GM23338 (cell line): ENCODE measurements around the gene RNF220. TPM values are rescaled to one million over a fixed set of nuclear protein-coding genes. Genes with fewer than 3 reads are reported as not detected.

Experiments used
- ATAC-seq: fragments of 200-7000 bp; cut with Tn5 transposase; 3 replicates; pipeline ENCODE4 v1.9.1; 2020
- DNase-seq: peaks from one replicate; pipeline ENCODE4 v3.0.0-alpha.2; 2015; ENCODE audit warnings: low spot score
- H2AFZ ChIP-seq: fragments of 200-600 bp; sonication (generic); 2 replicates; pipeline ENCODE4 v1.8.0; 2016; ENCODE audit warnings: antibody characterized with exemption, mild to moderate bottlenecking, moderate library complexity
- H3F3A ChIP-seq: fragments of 200-600 bp; sonication (generic); replicated peaks from 2 replicates; pipeline ENCODE4 v1.8.0; 2017; ENCODE audit warnings: antibody characterized with exemption, mixed run types, low read depth
- H3K27ac ChIP-seq: fragments of 200-600 bp; sonication (generic); 2 replicates; pipeline ENCODE4 v1.6.1; 2016; ENCODE audit warnings: low read depth
- H3K27me3 ChIP-seq: fragments of 200-600 bp; sonication (generic); 2 replicates; pipeline ENCODE4 v1.8.0; 2016; ENCODE audit warnings: mild to moderate bottlenecking, mixed run types, moderate library complexity; ENCODE audit not compliant: insufficient read depth
- H3K36me3 ChIP-seq: fragments of 200-600 bp; sonication (generic); 2 replicates; pipeline ENCODE4 v1.8.0; 2016; ENCODE audit warnings: mild to moderate bottlenecking; ENCODE audit not compliant: insufficient read depth
- H3K4me1 ChIP-seq: fragments of 200-600 bp; sonication (generic); 2 replicates; pipeline ENCODE4 v1.8.0; 2016; ENCODE audit warnings: mild to moderate bottlenecking, moderate library complexity; ENCODE audit not compliant: insufficient read depth
- H3K4me2 ChIP-seq: fragments of 200-600 bp; sonication (generic); 2 replicates; pipeline ENCODE4 v1.7.1; 2017; ENCODE audit warnings: mixed run types
- H3K4me3 ChIP-seq: fragments of 200-600 bp; sonication (generic); 2 replicates; pipeline ENCODE4 v1.6.1; 2016; ENCODE audit warnings: mixed run types
- H3K79me2 ChIP-seq: fragments of 200-600 bp; sonication (generic); replicated peaks from 2 replicates; pipeline ENCODE4 v1.8.0; 2017; ENCODE audit warnings: mild to moderate bottlenecking; ENCODE audit not compliant: insufficient read depth
- H3K9me2 ChIP-seq: fragments of 200-600 bp; sonication (generic); 2 replicates; pipeline ENCODE4 v1.8.0; 2017; ENCODE audit not compliant: insufficient read depth
- H4K20me1 ChIP-seq: fragments of 200-600 bp; sonication (generic); replicated peaks from 2 replicates; pipeline ENCODE4 v1.8.0; 2017; ENCODE audit warnings: mild to moderate bottlenecking; ENCODE audit not compliant: insufficient read depth
- H3K27ac Mint-ChIP-seq: 2 replicates; pipeline ENCODE4 v1.8.0; 2020; ENCODE audit warnings: inconsistent platforms, mild to moderate bottlenecking, moderate library complexity, mixed read lengths
- H3K27me3 Mint-ChIP-seq: 3 replicates; pipeline ENCODE4 v1.8.0; 2022; ENCODE audit warnings: low read depth, mild to moderate bottlenecking, moderate library complexity, mixed read lengths, inconsistent platforms; ENCODE audit not compliant: insufficient read depth, poor library complexity
- H3K36me3 Mint-ChIP-seq: 3 replicates; pipeline ENCODE4 v1.8.0; 2021; ENCODE audit warnings: low read depth, mild to moderate bottlenecking, inconsistent platforms, moderate library complexity, mixed read lengths
- H3K4me1 Mint-ChIP-seq: 3 replicates; pipeline ENCODE4 v1.8.0; 2020; ENCODE audit warnings: mild to moderate bottlenecking, inconsistent platforms, mixed read lengths
- H3K4me3 Mint-ChIP-seq: 3 replicates; pipeline ENCODE4 v1.8.0; 2021; ENCODE audit warnings: moderate library complexity, mild to moderate bottlenecking, inconsistent platforms, mixed read lengths
- H3K9me3 Mint-ChIP-seq: 3 replicates; pipeline ENCODE4 v1.8.0; 2020; ENCODE audit warnings: moderate library complexity, mild to moderate bottlenecking, inconsistent platforms, mixed read lengths
- CREB1 ChIP-seq: fragments of 250-450 bp; sonication (Bioruptor Pico); IDR thresholded peaks from 2 replicates; pipeline ENCODE4 v1.5.0; 2020; ENCODE audit warnings: low read depth, mild to moderate bottlenecking, moderate library complexity
- EZH2 ChIP-seq: fragments of 200-600 bp; sonication (generic); IDR thresholded peaks from one replicate; pipeline ENCODE4 v1.8.0; 2017; ENCODE audit warnings: antibody characterized with exemption, mild to moderate bottlenecking, low read depth; ENCODE audit not compliant: unreplicated experiment
- EZH2phosphoT487 ChIP-seq: fragments of 200-600 bp; sonication (generic); IDR thresholded peaks from one replicate; pipeline ENCODE4 v1.8.1; 2018; ENCODE audit warnings: antibody characterized with exemption; ENCODE audit not compliant: unreplicated experiment
- JUNB ChIP-seq: IDR thresholded peaks from one replicate; pipeline ENCODE4 v1.6.1; 2016; ENCODE audit warnings: antibody characterized with exemption; ENCODE audit not compliant: unreplicated experiment
- NANOG ChIP-seq: IDR thresholded peaks from 2 replicates; pipeline ENCODE4 v1.6.1; 2016; ENCODE audit warnings: antibody characterized with exemption, borderline replicate concordance
- POLR2AphosphoS5 ChIP-seq: IDR thresholded peaks from 2 replicates; pipeline ENCODE4 v1.6.1; 2016; ENCODE audit warnings: antibody characterized with exemption, low read depth
- STAT1 ChIP-seq: IDR thresholded peaks from one replicate; pipeline ENCODE4 v1.6.1; 2016; ENCODE audit warnings: antibody characterized with exemption; ENCODE audit not compliant: unreplicated experiment
- ZNF114 ChIP-seq: fragments of 250-450 bp; sonication (Bioruptor Pico); IDR thresholded peaks from 2 replicates; pipeline ENCODE4 v1.5.0; 2020; ENCODE audit warnings: mild to moderate bottlenecking, moderate library complexity
- ZNF331 ChIP-seq: fragments of 250-450 bp; sonication (Bioruptor Pico); IDR thresholded peaks from 2 replicates; pipeline ENCODE4 v1.5.0; 2020; ENCODE audit warnings: low read depth, mild to moderate bottlenecking, moderate library complexity
- ZNF462 ChIP-seq: fragments of 250-450 bp; sonication (Bioruptor Pico); IDR thresholded peaks from 2 replicates; pipeline ENCODE4 v1.5.0; 2020; ENCODE audit warnings: mild to moderate bottlenecking, moderate library complexity
- polyA plus RNA-seq: library from polyadenylated mRNA; unstranded; fragments of >200 nt; fragmentation: Nextera tagmentation; extraction: Ambion mirVana; gene quantifications from 2 replicates; pipeline ENCODE4 v1.2.1, GENCODE V29; 2016
- total RNA-seq: library from RNA; depleted of rRNA; stranded (reverse); fragments of >200 nt; shearing (Covaris generic); gene quantifications from 2 replicates; pipeline ENCODE4 v1.2.3, GENCODE V29; 2014
- TF ChIP-seq, protein P1 (sequence below): IDR thresholded peaks from one replicate; pipeline ENCODE4 v1.6.1; 2018; ENCODE audit warnings: antibody characterized with exemption; ENCODE audit not compliant: unreplicated experiment
- TF ChIP-seq, protein P2 (sequence below), 2 experiments: fragments of 200-600 bp in 1 of 2; sonication (generic) in 1 of 2; conservative IDR thresholded peaks; 2 replicates each; pipeline versions ENCODE4 v1.5.1 to v1.6.1; 2016 to 2017; ENCODE audit warnings: antibody characterized with exemption in 2 of 2, low read depth in 2 of 2, mild to moderate bottlenecking in 2 of 2, moderate library complexity in 1 of 2

RNF220 gene
- total and polyA plus RNA-seq, 2 experiments from 2014 or later = 72.8 to 168 TPM

GRCh38 chr1:44596511-44596910 is 191.5 kb downstream of the RNF220 start (continued):
- TF ChIP-seq, protein P1, sequence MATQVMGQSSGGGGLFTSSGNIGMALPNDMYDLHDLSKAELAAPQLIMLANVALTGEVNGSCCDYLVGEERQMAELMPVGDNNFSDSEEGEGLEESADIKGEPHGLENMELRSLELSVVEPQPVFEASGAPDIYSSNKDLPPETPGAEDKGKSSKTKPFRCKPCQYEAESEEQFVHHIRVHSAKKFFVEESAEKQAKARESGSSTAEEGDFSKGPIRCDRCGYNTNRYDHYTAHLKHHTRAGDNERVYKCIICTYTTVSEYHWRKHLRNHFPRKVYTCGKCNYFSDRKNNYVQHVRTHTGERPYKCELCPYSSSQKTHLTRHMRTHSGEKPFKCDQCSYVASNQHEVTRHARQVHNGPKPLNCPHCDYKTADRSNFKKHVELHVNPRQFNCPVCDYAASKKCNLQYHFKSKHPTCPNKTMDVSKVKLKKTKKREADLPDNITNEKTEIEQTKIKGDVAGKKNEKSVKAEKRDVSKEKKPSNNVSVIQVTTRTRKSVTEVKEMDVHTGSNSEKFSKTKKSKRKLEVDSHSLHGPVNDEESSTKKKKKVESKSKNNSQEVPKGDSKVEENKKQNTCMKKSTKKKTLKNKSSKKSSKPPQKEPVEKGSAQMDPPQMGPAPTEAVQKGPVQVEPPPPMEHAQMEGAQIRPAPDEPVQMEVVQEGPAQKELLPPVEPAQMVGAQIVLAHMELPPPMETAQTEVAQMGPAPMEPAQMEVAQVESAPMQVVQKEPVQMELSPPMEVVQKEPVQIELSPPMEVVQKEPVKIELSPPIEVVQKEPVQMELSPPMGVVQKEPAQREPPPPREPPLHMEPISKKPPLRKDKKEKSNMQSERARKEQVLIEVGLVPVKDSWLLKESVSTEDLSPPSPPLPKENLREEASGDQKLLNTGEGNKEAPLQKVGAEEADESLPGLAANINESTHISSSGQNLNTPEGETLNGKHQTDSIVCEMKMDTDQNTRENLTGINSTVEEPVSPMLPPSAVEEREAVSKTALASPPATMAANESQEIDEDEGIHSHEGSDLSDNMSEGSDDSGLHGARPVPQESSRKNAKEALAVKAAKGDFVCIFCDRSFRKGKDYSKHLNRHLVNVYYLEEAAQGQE = no peak
- TF ChIP-seq, protein P2, sequence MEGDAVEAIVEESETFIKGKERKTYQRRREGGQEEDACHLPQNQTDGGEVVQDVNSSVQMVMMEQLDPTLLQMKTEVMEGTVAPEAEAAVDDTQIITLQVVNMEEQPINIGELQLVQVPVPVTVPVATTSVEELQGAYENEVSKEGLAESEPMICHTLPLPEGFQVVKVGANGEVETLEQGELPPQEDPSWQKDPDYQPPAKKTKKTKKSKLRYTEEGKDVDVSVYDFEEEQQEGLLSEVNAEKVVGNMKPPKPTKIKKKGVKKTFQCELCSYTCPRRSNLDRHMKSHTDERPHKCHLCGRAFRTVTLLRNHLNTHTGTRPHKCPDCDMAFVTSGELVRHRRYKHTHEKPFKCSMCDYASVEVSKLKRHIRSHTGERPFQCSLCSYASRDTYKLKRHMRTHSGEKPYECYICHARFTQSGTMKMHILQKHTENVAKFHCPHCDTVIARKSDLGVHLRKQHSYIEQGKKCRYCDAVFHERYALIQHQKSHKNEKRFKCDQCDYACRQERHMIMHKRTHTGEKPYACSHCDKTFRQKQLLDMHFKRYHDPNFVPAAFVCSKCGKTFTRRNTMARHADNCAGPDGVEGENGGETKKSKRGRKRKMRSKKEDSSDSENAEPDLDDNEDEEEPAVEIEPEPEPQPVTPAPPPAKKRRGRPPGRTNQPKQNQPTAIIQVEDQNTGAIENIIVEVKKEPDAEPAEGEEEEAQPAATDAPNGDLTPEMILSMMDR (conservative IDR thresholded peaks at IDR 0.05; ENCODE audit: low read depth in 2 of 2) = no peak
- TF ChIP-seq POLR2AphosphoS5 (no peak), EZH2 (no peak)

GRCh38 chr1:44598167-44598566 is 193.1 kb downstream of the RNF220 start:
- peaks cover 2% of the 10 kb centered on the region for H3K27me3 Mint-ChIP-seq
- DNase-seq = no peak
- Histone ChIP-seq H3K4me3 (no peak overlapping the region), H3K27ac (no peak overlapping the region), H2AFZ (no peak overlapping the region), H3K4me1 (peaks cover 18% of the 10 kb centered on the region; the same call in 1 of the 2 replicates), H3K36me3 (no peaks in the 10 kb centered on the region), H3K27me3 (no peaks in the 10 kb centered on the region), H3F3A (no peaks in the 10 kb centered on the region), H3K9me2 (no peaks in the 10 kb centered on the region), H3K79me2 (no peaks in the 10 kb centered on the region), H3K4me2 (no peak overlapping the region), H4K20me1 (no peaks in the 10 kb centered on the region; the same call in 1 of the 2 replicates)
- peaks cover 9% of the 10 kb centered on the region for H3K4me1 Mint-ChIP-seq
- H3K27ac Mint-ChIP-seq = no peak overlapping the region
- H3K36me3 Mint-ChIP-seq = no peaks in the 10 kb centered on the region
- no peak for ATAC-seq
- no peak overlapping the region for H3K4me3 Mint-ChIP-seq
- H3K9me3 Mint-ChIP-seq = no peaks in the 10 kb centered on the region
- TF ChIP-seq CREB1 (CRISPR knock-in tag) (no peak), JUNB (no peak), ZNF114 (CRISPR knock-in tag) (no peak), EZH2 (no peak), STAT1 (no peak), ZNF331 (CRISPR knock-in tag) (no peak), EZH2phosphoT487 (no peak), NANOG (no peak), ZNF462 (no peak)
- TF ChIP-seq, protein P2 (conservative IDR thresholded peaks at IDR 0.05; ENCODE audit: low read depth in 2 of 2) = no peak
